A549 (cell line): ENCODE results near the gene ADAM12. TPM values are rescaled to one million over a fixed set of nuclear protein-coding genes. Genes with fewer than 3 reads are reported as not detected.

Experiments used
- ATAC-seq, 2 experiments: fragments of 200-7000 bp in 1 of 2; fragments of >200 bp in 1 of 2; cut with Nextera tagmentation in 1 of 2; cut with Tn5 transposase in 1 of 2; 3 replicates each; pipeline versions ENCODE4 v1.8.0 to v1.9.1; 2018 to 2020; ENCODE audit warnings: mild to moderate bottlenecking in 1 of 2, moderate library complexity in 1 of 2
- CTCF ChIA-PET: fragments of 300-600 bp; sonication (Branson Sonifier 250); formaldehyde crosslinking; extraction: SDS; loops from one replicate; lab custom pipeline; 2021; ENCODE audit warnings: antibody characterized with exemption, inconsistent platforms; lab: Yijun Ruan, JAX
- POLR2A ChIA-PET: fragments of 350-600 bp; formaldehyde crosslinking; extraction: SDS; loops from one replicate; lab custom pipeline; 2021; ENCODE audit warnings: antibody characterized with exemption, inconsistent platforms; lab: Yijun Ruan, JAX
- DNase-seq, 2 experiments: peaks; one replicate each; pipeline versions ENCODE4 v3.0.0 to v3.0.0-alpha.2; 2011 to 2016; ENCODE audit warnings: low read depth in 1 of 2, low spot score in 1 of 2
- FAIRE-seq: peaks from 2 replicates; lab custom pipeline; 2011; peaks lifted over from hg19 to GRCh38; lab: Jason Lieb, UNC
- H3K27ac ChIP-seq, 2 experiments: fragments of >200 bp; sonication (Bioruptor Twin); formaldehyde crosslinking; 3 replicates each; pipeline ENCODE4 v1.5.1; 2016 to 2017
- H3K4me1 ChIP-seq: fragments of >200 bp; sonication (Bioruptor Twin); formaldehyde crosslinking; 3 replicates; pipeline ENCODE4 v1.6.1; 2016
- H3K4me2 ChIP-seq: fragments of >200 bp; sonication (Bioruptor Twin); formaldehyde crosslinking; 3 replicates; pipeline ENCODE4 v1.6.1; 2016
- H3K4me3 ChIP-seq: fragments of >200 bp; sonication (Bioruptor Twin); formaldehyde crosslinking; 3 replicates; pipeline ENCODE4 v1.5.1; 2016
- H3K9me3 ChIP-seq: fragments of >200 bp; sonication (Bioruptor Twin); formaldehyde crosslinking; 3 replicates; pipeline ENCODE4 v1.6.1; 2016
- CHD2 ChIP-seq: fragments of 150-350 bp; IDR thresholded peaks from 2 replicates; pipeline ENCODE4 v1.6.1; 2014; ENCODE audit warnings: low read length; ENCODE audit not compliant: partially characterized antibody
- EHMT2 ChIP-seq: fragments of 200-600 bp; sonication (generic); IDR thresholded peaks from 2 replicates; pipeline ENCODE4 v1.6.1; 2016; ENCODE audit warnings: antibody characterized with exemption, low read depth, mild to moderate bottlenecking, moderate library complexity
- EP300 ChIP-seq, 2 experiments: fragments of >200 bp; sonication (Bioruptor Twin); formaldehyde crosslinking; IDR thresholded peaks; 2 replicates in 1 of 2; 3 replicates in 1 of 2; pipeline ENCODE4 v1.6.1; 2016 to 2017
- FOSB ChIP-seq: fragments of 250-450 bp; sonication (Bioruptor Pico); IDR thresholded peaks from 2 replicates; pipeline ENCODE4 v1.5.0; 2020; ENCODE audit warnings: mild to moderate bottlenecking, moderate library complexity
- GATA3 ChIP-seq: IDR thresholded peaks from 2 replicates; pipeline ENCODE4 v1.6.1; 2012; ENCODE audit warnings: borderline replicate concordance
- HDAC2 ChIP-seq: fragments of 200-600 bp; sonication (generic); IDR thresholded peaks from 2 replicates; pipeline ENCODE4 v1.6.1; 2016
- HEYL ChIP-seq: fragments of 250-450 bp; sonication (Bioruptor Pico); IDR thresholded peaks from 2 replicates; pipeline ENCODE4 v1.8.0; 2021; ENCODE audit warnings: mild to moderate bottlenecking, moderate library complexity
- HOXA7 ChIP-seq: fragments of 250-450 bp; sonication (Bioruptor Pico); IDR thresholded peaks from 2 replicates; pipeline ENCODE4 v1.5.0; 2020; ENCODE audit warnings: mild to moderate bottlenecking, moderate library complexity
- KDM5A ChIP-seq: fragments of 200-600 bp; sonication (generic); IDR thresholded peaks from 2 replicates; pipeline ENCODE4 v1.6.1; 2016; ENCODE audit warnings: antibody characterized with exemption, mild to moderate bottlenecking
- NFE2L2 ChIP-seq: fragments of 150-350 bp; conservative IDR thresholded peaks from 2 replicates; pipeline ENCODE4 v1.6.1; 2014; ENCODE audit warnings: low read length
- NPAS2 ChIP-seq: fragments of 250-450 bp; sonication (Bioruptor Pico); IDR thresholded peaks from 2 replicates; pipeline ENCODE4 v1.8.0; 2022; ENCODE audit warnings: mild to moderate bottlenecking, moderate library complexity, borderline replicate concordance
- NR3C1 ChIP-seq: fragments of >200 bp; sonication (Bioruptor Twin); formaldehyde crosslinking; IDR thresholded peaks from 3 replicates; pipeline ENCODE4 v1.6.1; 2017
- PHF8 ChIP-seq: fragments of 200-600 bp; sonication (generic); IDR thresholded peaks from 2 replicates; pipeline ENCODE4 v1.6.1; 2016; ENCODE audit warnings: low read depth, mild to moderate bottlenecking, antibody characterized with exemption, moderate library complexity, borderline replicate concordance
- POLR2A ChIP-seq: IDR thresholded peaks from 2 replicates; pipeline ENCODE4 v1.6.1; 2012; ENCODE audit warnings: mild to moderate bottlenecking, low read length
- SMC3 ChIP-seq: fragments of >200 bp; sonication (Bioruptor Twin); formaldehyde crosslinking; IDR thresholded peaks from 3 replicates; pipeline ENCODE4 v1.6.1; 2018; ENCODE audit warnings: inconsistent platforms
- ZC3H11A ChIP-seq: fragments of 450-650 bp; IDR thresholded peaks from 2 replicates; pipeline ENCODE4 v1.6.1; 2014; ENCODE audit warnings: antibody characterized with exemption, mild to moderate bottlenecking
- ZNF302 ChIP-seq: fragments of 250-450 bp; sonication (Bioruptor Pico); IDR thresholded peaks from 2 replicates; pipeline ENCODE4 v1.9.0; 2021; ENCODE audit warnings: inconsistent platforms, mild to moderate bottlenecking, moderate library complexity
- WGBS: methylation state at CpG from one replicate; pipeline ENCODE4 v1.1.6; 2017; ENCODE audit errors: missing lambda C conversion rate; 5-methylcytosine and 5-hydroxymethylcytosine counted together
- polyA plus RNA-seq, 4 experiments: library from polyadenylated mRNA; depleted of rRNA in 3 of 4; stranded (reverse); fragments of >200 nt; fragmentation: RNase III in 1 of 4; extraction: RNeasy Plus Mini Kit Qiagen cat#74134 plus additional on column Dnase treatment in 1 of 4; gene quantifications; 2 replicates in 3 of 4; 3 replicates in 1 of 4; pipeline ENCODE4 v1.2.3, GENCODE V29; 2011 to 2017
- TF ChIP-seq, protein P1 (sequence below): fragments of 200-600 bp; sonication (generic); IDR thresholded peaks from 2 replicates; pipeline ENCODE4 v1.6.1; 2016; ENCODE audit warnings: antibody characterized with exemption, mild to moderate bottlenecking, moderate library complexity
- TF ChIP-seq, protein P2 (sequence below): fragments of 250-450 bp; sonication (Bioruptor Pico); IDR thresholded peaks from 2 replicates; pipeline ENCODE4 v1.5.0; 2021; ENCODE audit warnings: mild to moderate bottlenecking, moderate library complexity, borderline replicate concordance
- TF ChIP-seq, protein P3 (sequence below): IDR thresholded peaks from 2 replicates; pipeline ENCODE4 v1.6.1; 2012; ENCODE audit warnings: low read depth, borderline replicate concordance
- TF ChIP-seq, protein P4 (sequence below): fragments of 250-450 bp; sonication (Bioruptor Pico); IDR thresholded peaks from 2 replicates; pipeline ENCODE4 v1.5.0; 2020; ENCODE audit warnings: low read depth, mild to moderate bottlenecking, moderate library complexity

The ADAM12 gene
- polyA plus RNA-seq, 2 of the 4 experiments (the other 2 are of a cell fraction) = 1.6 to 4.8 TPM

DNA sequence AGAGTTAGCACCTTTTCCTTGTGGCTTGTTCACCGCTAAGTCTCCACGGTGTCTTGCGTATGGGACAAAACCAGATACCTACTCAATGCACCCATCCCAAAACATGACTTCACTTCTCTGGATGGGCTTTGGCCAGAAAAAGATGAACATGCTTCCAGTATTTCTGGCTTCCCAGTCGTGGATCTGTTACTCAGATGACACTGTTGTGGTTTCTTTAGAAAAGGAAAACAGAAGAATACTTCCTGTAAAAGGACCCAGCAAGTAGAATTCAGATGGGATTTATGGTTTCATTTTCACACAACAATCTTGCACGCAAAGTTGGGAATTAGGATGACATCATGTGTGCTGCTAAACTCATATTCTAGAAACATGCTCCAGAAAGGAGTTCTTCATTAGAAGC, 216.7 kb downstream of the ADAM12 start (continued):
- TF ChIP-seq FOSB (CRISPR knock-in tag) = no peak
- TF ChIP-seq NR3C1 = no peak
- no peak for TF ChIP-seq HOXA7
- TF ChIP-seq KDM5A = no peak
- TF ChIP-seq, all 56 proteins: peak for 0

DNA sequence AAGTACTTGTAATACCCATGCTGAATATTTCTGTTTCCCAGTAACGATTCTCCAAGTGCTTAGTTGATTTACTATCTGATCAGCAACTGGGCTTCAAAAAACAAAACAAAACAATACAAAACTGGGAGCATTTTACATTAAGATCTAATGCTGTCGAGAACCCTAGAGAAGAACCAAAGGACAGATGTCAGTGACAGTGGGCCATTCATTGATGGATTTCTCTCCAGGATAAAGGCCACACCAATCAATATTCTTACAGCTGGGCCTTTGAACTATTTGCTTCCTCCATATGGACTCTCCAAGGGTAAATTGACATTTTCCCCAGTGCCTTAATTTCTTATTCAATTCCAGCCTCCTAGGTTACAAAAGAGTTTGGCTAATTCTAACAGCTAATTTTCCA, 217.5 kb downstream of the ADAM12 start:
- no peak for FAIRE-seq
- CTCF ChIA-PET = no interaction called here
- no peak for ATAC-seq
- WGBS = 48% methylated on average over 2 of the region's 2 CpGs
- TF ChIP-seq NPAS2 (CRISPR knock-in tag) = no peak
- TF ChIP-seq, protein P1, sequence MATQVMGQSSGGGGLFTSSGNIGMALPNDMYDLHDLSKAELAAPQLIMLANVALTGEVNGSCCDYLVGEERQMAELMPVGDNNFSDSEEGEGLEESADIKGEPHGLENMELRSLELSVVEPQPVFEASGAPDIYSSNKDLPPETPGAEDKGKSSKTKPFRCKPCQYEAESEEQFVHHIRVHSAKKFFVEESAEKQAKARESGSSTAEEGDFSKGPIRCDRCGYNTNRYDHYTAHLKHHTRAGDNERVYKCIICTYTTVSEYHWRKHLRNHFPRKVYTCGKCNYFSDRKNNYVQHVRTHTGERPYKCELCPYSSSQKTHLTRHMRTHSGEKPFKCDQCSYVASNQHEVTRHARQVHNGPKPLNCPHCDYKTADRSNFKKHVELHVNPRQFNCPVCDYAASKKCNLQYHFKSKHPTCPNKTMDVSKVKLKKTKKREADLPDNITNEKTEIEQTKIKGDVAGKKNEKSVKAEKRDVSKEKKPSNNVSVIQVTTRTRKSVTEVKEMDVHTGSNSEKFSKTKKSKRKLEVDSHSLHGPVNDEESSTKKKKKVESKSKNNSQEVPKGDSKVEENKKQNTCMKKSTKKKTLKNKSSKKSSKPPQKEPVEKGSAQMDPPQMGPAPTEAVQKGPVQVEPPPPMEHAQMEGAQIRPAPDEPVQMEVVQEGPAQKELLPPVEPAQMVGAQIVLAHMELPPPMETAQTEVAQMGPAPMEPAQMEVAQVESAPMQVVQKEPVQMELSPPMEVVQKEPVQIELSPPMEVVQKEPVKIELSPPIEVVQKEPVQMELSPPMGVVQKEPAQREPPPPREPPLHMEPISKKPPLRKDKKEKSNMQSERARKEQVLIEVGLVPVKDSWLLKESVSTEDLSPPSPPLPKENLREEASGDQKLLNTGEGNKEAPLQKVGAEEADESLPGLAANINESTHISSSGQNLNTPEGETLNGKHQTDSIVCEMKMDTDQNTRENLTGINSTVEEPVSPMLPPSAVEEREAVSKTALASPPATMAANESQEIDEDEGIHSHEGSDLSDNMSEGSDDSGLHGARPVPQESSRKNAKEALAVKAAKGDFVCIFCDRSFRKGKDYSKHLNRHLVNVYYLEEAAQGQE = no peak
- TF ChIP-seq, protein P2, sequence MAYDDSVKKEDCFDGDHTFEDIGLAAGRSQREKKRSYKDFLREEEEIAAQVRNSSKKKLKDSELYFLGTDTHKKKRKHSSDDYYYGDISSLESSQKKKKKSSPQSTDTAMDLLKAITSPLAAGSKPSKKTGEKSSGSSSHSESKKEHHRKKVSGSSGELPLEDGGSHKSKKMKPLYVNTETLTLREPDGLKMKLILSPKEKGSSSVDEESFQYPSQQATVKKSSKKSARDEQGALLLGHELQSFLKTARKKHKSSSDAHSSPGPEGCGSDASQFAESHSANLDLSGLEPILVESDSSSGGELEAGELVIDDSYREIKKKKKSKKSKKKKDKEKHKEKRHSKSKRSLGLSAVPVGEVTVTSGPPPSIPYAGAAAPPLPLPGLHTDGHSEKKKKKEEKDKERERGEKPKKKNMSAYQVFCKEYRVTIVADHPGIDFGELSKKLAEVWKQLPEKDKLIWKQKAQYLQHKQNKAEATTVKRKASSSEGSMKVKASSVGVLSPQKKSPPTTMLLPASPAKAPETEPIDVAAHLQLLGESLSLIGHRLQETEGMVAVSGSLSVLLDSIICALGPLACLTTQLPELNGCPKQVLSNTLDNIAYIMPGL (CRISPR knock-in tag) = no peak
- TF ChIP-seq NR3C1 = no peak
- TF ChIP-seq, protein P3, sequence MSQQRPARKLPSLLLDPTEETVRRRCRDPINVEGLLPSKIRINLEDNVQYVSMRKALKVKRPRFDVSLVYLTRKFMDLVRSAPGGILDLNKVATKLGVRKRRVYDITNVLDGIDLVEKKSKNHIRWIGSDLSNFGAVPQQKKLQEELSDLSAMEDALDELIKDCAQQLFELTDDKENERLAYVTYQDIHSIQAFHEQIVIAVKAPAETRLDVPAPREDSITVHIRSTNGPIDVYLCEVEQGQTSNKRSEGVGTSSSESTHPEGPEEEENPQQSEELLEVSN = no peak
- TF ChIP-seq GATA3 = no peak
- TF ChIP-seq ZNF302 (CRISPR knock-in tag) = no peak
- no peak for TF ChIP-seq HEYL (CRISPR knock-in tag)
- TF ChIP-seq EP300 (IDR thresholded peaks at IDR 0.05) = no peak
- no peak for TF ChIP-seq ZC3H11A
- no peak for TF ChIP-seq HDAC2
- no peak for TF ChIP-seq PHF8
- no peak for TF ChIP-seq SMC3
- TF ChIP-seq, protein P4, sequence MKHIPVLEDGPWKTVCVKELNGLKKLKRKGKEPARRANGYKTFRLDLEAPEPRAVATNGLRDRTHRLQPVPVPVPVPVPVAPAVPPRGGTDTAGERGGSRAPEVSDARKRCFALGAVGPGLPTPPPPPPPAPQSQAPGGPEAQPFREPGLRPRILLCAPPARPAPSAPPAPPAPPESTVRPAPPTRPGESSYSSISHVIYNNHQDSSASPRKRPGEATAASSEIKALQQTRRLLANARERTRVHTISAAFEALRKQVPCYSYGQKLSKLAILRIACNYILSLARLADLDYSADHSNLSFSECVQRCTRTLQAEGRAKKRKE (CRISPR knock-in tag) = no peak
- TF ChIP-seq FOSB (CRISPR knock-in tag) = no peak
- TF ChIP-seq EHMT2 = no peak
- no peak for TF ChIP-seq POLR2A
- TF ChIP-seq CHD2 = no peak
- TF ChIP-seq, all 56 proteins: peak for 0
- Histone ChIP-seq H3K4me1 (no peaks in the 10 kb centered on the region), H3K4me2 (no peak overlapping the region), H3K27ac (no peak overlapping the region), H3K9me3 (no peaks in the 10 kb centered on the region), H3K4me3 (no peak overlapping the region)
- POLR2A ChIA-PET = no interaction called here
- no peak for DNase-seq

DNA sequence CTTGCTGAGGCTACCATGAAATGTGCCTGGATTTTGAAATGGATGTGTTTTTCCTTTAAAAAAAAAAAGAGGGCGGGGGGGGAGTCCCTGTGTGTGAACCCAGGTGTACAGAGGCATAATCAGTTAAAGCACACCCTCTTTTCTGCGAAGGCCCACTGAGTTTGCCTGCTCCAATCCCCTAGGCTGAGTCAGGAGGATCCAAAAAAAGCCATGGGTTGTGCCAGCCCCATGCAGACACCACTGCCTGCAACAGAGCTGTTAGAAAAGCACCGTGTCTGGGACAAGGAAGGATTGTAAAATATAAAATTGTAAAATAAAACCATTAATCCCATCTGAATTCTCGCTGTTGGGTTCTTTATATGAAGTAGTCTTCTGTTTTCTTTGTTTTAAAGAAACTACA, 217.9 kb downstream of the ADAM12 start:
- Histone ChIP-seq H3K4me3 (no peak overlapping the region), H3K4me1 (no peaks in the 10 kb centered on the region), H3K4me2 (no peak overlapping the region), H3K9me3 (no peaks in the 10 kb centered on the region), H3K27ac (no peak overlapping the region)
- no peak for FAIRE-seq
- ATAC-seq = no peak
- no peak for TF ChIP-seq HDAC2
- no peak for TF ChIP-seq NFE2L2
- TF ChIP-seq, protein P1 = no peak
- no peak for DNase-seq
- 58% methylated on average over 4 of the region's 4 CpGs for WGBS
- POLR2A ChIA-PET = no interaction called here
- CTCF ChIA-PET = no interaction called here
